ENCODE data around the gene AQP1.

AQP1 gene

GRCh38 chr7:30923009-30923773, 11.5 kb downstream of the AQP1 start:
- no peak for DNase-seq

GRCh38 chr7:30923774-30924413, 12.2 kb downstream of the AQP1 start:
- DNase-seq: no peak

DNA sequence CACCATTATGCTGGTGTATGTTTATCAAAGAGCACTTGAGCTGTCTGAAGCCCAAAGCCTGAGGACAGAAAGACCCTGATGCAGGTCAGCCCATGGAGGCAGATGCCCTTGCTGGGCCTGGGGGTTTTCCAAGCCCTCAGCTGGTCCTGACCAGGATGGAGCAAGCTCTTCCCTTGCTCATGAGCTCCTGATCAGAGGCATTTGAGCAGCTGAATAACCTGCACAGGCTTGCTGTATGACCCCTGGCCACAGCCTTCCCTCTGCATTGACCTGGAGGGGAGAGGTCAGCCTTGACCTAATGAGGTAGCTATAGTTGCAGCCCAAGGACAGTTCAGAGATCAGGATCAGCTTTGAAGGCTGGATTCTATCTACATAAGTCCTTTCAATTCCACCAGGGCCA, 13.0 kb downstream of the AQP1 start:
- no peak for DNase-seq

GRCh38 chr7:30925117-30925516, 13.5 kb downstream of the AQP1 start:
- DNase-seq: no peak

- no peak for DNase-seq
These were observed 14.3 kb downstream of the AQP1 start for GRCh38 chr7:30925913-30926312.

- no peak for DNase-seq
These were observed 14.7 kb downstream of the AQP1 start for GRCh38 chr7:30926313-30926712.

DNA sequence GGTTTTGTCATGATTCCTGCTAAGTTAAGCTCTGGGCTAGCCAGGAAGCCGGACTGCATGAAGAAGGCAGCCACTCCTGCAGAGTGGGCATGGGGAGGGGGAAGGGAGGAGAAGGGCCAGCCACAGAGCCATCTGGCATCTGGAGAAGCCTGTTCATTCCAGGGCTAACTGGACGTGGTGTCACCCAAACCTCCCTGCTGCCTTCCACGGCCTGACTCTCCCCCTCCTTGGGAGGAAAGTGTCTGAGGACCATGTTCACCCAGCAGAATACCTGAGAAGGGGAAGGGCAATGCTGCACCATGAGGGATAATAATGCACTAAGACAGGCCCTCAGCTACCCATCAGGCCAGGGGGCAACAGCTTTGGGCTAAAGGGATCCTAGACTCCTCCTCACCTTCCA, 15.4 kb downstream of the AQP1 start:
- DNase-seq: no peak

DNA sequence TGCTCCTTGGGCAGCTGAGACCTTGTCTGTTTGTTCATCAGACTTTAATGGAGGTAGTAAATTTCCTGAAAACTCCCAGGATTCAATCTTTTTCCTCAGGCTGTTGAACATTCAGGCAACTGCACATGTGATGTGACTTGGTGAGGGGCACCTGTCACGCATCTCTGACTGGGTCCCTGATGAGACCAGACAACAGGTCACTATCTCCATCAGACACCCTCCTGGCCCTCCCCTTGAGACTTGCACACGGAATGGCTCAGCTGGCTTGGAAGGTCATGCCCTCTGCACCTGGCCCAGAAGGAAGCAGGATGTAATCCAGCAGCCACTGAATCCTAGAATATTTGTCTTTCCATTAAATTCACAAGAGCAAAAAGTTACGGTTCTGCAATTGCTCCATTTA, 15.9 kb downstream of the AQP1 start:
- DNase-seq: no peak

GRCh38 chr7:30928254-30928872, 16.7 kb downstream of the AQP1 start:
- DNase-seq: no peak

DNA sequence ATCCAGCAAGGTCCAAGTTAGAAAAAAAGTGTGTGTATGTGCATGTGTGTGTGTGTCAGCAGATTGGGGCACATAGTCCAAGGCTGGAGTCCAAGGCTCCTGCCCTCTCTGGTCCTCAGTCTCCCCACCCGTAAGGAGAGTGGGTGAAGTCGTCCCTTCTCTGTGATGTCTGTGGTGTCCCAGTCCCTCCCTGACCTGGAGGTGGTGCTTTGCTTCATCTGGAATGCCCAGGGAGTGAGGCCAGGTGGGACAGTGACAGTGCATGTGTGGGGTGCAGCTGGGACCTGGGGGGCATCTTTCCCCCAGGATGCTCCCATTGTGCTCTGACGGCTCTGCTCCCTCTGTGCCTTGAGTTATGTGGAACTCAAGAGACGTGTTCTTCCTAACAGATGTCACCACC, 18.0 kb downstream of the AQP1 start:
- DNase-seq: no peak

DNA sequence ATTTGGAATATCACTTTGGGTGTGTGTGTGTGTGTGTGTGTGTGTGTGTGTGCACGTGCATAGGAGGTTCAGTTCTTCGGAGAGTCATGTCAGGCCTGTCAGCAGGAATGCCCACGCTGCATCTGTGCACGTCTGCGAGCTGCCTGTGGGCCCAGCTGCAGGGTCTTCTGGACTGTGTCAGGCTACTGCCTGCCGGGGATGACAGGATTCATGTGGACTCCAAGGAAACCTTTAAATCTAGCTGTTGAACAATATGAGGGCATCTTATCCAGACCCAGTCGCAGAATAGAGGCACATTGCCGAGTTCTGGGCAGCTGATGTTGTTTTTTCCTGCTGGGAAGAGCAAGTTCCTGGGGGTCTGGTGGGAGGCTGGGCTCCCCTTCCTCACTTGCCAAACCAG, 19.0 kb downstream of the AQP1 start:
- no peak for DNase-seq

DNA sequence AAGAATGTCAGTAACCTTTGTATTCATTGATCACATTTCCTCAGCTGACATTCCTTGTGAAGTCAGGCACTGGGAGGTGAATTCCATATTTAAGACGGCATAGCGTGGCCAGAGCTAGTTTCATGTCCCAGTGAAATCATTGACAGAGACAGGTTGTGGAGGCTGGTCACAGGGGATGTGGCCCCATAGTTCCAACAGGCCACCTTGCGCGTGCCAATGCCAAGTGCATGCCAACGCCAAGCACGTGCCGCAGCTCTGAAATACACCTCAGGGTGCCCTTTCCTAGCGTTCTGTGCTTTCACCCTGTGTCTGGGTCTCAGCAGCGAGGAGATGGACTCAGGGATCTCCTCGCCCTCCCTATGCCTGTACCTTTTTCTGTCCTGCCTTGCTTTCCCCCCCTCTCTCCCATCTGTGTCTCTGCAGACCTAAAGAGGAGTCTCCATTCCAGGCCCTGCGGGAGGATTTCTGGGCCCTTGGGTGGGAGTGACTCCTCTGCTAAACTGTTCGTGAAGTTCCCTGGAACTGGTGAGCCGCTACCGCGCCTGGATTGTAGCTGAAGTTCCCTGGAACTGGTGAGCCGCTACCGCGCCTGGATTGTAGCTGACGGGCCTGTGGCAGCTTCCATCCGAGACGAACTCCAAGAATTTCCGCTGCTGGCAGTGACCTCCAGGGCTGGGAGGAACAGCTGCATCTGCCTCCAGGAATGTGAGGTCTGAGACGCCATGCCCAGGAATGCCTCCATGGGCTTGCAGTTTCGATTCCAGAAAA, 19.7 kb downstream of the AQP1 start:
- no peak for DNase-seq

GRCh38 chr7:30931929-30932540, 20.4 kb downstream of the AQP1 start:
- no peak for DNase-seq

DNA sequence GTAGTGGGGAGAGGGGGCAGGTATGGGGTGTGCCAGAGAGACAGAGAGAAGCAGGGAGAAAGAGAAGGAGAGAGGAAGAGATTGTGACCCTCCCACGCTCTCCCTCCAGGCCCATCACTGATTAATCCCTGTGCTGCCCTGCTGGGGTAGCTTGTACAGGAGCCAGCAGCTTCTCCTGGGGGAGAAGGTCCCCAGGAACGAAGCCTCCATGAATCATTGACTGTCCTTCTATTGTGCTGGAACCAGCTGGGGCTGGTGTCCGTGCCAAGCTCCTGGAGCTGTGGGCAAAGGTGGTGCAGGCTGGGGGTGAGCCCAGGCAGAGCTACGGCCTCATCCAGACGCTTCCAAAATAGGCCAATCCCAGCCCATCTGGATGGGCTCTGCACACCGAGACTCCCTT, 20.9 kb downstream of the AQP1 start:
- DNase-seq: no peak

GRCh38 chr7:30933124-30933974, 21.7 kb downstream of the AQP1 start:
- DNase-seq: no peak

DNA sequence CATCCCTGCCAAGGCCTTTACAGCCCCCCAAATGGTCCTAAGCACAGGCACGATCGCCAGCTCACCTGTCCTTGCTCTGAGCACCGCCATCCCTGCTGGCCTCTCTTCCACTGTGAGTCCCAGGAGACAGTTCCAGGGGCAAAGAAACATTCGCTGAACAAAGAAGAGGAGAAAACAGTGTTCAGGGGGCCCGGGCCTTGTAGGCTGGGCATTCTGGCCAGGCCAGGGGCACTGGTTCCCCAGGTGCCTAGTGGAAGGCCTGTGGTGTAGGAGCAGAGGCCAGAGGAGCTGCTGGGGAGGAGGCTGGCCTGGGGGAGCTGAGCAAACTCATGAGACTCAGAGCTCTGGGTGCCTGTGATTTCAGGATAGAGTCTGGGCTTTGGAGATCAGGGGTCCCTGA, 22.6 kb downstream of the AQP1 start:
- DNase-seq: no peak

DNA sequence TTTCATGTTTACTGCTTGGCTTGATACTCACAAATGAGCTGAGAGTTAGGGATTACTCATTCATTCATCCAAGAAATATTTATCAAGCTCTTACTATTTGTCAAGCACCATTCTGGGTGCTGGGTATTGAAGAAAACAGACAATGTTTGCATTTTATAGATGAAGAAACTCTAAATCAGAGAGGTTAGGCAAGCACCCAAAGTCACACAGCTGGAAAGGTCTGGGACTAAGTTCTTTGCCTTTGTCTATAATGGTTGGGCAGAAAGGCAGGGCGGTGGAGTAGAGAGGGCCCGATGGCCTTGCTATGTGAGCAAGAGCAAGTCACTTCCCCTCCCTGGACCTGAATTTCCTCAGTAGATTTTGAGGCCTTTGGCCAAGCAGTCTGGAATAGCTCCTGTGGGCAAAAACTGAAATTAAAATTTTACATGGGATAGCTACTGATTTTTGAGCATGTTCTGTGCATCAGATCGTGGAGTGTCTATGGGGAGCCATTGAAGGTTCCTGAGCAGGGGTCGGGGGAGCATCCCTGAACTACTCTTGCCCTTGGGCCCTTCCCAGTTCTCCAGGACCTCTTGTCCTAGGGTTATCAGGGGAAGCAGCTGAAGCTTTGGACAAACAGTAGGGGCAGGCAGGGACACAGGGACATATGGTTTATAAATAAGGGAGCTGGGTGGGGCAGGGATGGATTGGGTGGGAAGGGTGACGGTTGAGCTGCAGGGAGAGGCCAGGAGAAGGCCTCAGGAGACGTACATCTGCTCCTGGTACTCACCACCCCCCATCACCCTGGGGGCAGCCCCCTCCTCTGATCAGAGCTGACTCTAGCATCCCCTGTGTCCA, 23.3 kb downstream of the AQP1 start:
- no peak for DNase-seq

- no peak for DNase-seq
These were observed 23.9 kb downstream of the AQP1 start for GRCh38 chr7:30935569-30935877.

DNA sequence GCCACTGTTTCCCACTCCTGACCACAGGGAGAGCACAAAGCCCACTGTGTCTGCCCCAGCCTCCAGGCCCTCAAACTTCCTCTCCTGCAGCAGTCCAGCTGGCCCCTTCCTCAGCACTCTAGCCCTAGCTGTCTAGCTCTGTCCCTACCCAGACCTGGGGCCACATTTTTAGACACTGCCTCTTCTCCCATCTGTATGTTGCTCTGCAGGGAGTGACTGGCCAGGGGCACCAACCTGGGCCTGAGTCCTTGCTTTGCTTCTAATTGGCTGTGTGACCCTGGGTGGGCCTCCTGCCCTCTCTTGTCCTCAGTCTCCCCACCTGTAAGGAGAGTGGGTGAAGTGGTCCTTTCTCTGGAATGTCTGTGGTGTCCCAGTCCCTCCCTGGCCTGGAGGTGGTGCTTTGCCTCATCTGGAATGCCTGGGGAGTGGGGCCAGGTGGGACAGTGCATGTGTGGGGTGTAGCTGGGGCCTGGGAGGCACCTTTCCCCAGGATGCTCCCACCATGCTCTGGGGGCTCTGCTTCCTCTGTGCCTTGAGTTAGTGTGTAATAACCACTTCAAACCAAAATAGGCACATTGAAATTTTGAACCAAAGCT, 25.1 kb downstream of the AQP1 start:
- DNase-seq: no peak

DNA sequence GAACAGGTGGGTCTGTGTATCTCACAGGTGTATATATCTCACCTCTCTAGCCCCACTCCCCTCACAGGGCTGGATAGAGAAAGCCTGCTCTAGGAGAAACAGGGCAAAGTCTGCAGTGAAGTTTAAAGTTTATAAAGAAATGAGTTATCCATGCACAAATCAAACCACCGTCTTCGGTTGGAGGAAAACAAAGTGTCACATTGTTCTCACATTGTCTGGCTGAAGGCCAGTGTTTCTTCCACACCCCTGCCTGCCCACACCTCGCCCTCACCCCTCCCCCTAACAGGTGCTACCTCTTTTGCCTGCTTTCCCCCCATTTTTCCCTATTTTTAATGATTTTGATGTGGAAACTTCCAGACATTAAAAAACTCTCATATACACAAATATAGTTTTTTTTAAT, 25.8 kb downstream of the AQP1 start:
- DNase-seq: no peak
